ENCODE data around the gene MNDA. TPM values are rescaled to one million over a fixed set of nuclear protein-coding genes. Genes with fewer than 3 reads are reported as not detected.

Gene MNDA
- total and polyA plus RNA-seq, 5 donors from 2014 or later: 0.15 to 1.3 (median 0.52) TPM; not detected in 2

Other genes starting within 250 kb of the MNDA start
- not detected for gene OR10Z1, start 226.1 kb upstream of the MNDA start, total RNA-seq
- gene OR10Z1, start 226.1 kb upstream of the MNDA start, polyA plus RNA-seq: not detected
- not detected for gene SPTA1, start 144.6 kb upstream of the MNDA start, total RNA-seq
- not detected for gene SPTA1, start 144.6 kb upstream of the MNDA start, polyA plus RNA-seq
- gene OR6K2, start 130.7 kb upstream of the MNDA start, total RNA-seq: not detected
- gene OR6K2, start 130.7 kb upstream of the MNDA start, polyA plus RNA-seq: not detected
- gene OR6K3, start 110.6 kb upstream of the MNDA start, total RNA-seq: not detected
- not detected for gene OR6K3, start 110.6 kb upstream of the MNDA start, polyA plus RNA-seq
- not detected for gene OR6K6, start 76.6 kb upstream of the MNDA start, total RNA-seq
- not detected for gene OR6K6, start 76.6 kb upstream of the MNDA start, polyA plus RNA-seq
- not detected for gene OR6N1, start 59.2 kb upstream of the MNDA start, total RNA-seq
- not detected for gene OR6N1, start 59.2 kb upstream of the MNDA start, polyA plus RNA-seq
- not detected for gene OR6N2, start 50.1 kb upstream of the MNDA start, total RNA-seq
- not detected for gene OR6N2, start 50.1 kb upstream of the MNDA start, polyA plus RNA-seq
- gene PYHIN1, start 100.2 kb downstream of the MNDA start, total RNA-seq: 97.3 TPM
- gene PYHIN1, start 100.2 kb downstream of the MNDA start, polyA plus RNA-seq: 100 to 1,000 TPM in 2 of 4 donors, 10 to 100 TPM in 2; 98.0 to 112 (median 102) TPM
- 130 TPM for gene IFI16, start 178.6 kb downstream of the MNDA start, total RNA-seq
- 100 to 1,000 TPM in 2 of 4 donors, 10 to 100 TPM in 2; 90.4 to 117 (median 101) TPM for gene IFI16, start 178.6 kb downstream of the MNDA start, polyA plus RNA-seq
- gene AIM2, start 245.4 kb downstream of the MNDA start, total RNA-seq: 6.2 TPM
- gene AIM2, start 245.4 kb downstream of the MNDA start, polyA plus RNA-seq: 10 to 100 TPM in 2 of 4 donors, 1 to 10 TPM in 2; 6.9 to 13.5 (median 8.8) TPM

All from CD4-positive, CD25-positive, alpha-beta regulatory T cell (primary cell).